Fibroblast of lung (primary cell): ENCODE results near the gene ZNF638. TPM values are rescaled to one million over a fixed set of nuclear protein-coding genes. Genes with fewer than 3 reads are reported as not detected.

Source experiments
- DNase-seq, 2 donors: peaks; one replicate each; pipeline versions ENCODE4 v3.0.0 to v3.0.0-alpha.2; 2010; ENCODE audit warnings: low read depth in 2 of 2
- H2AFZ ChIP-seq: 2 replicates; pipeline ENCODE4 v1.5.1; 2012; ENCODE audit warnings: low read length, control low read depth, inconsistent platforms
- H3K27ac ChIP-seq: 2 replicates; pipeline ENCODE4 v1.5.1; 2011; ENCODE audit warnings: low read length, control low read depth; ENCODE audit not compliant: insufficient read depth
- H3K27me3 ChIP-seq: 2 replicates; pipeline ENCODE4 v1.5.1; 2011; ENCODE audit warnings: mild to moderate bottlenecking, low read length; ENCODE audit not compliant: control insufficient read depth, insufficient read depth
- H3K36me3 ChIP-seq: 2 replicates; pipeline ENCODE4 v1.5.1; 2011; ENCODE audit warnings: low read length; ENCODE audit not compliant: control insufficient read depth, insufficient read depth
- H3K4me1 ChIP-seq: 2 replicates; pipeline ENCODE4 v1.5.1; 2011; ENCODE audit warnings: low read length; ENCODE audit not compliant: control insufficient read depth, insufficient read depth; ENCODE audit errors: extremely low read depth
- H3K4me2 ChIP-seq: 2 replicates; pipeline ENCODE4 v1.5.1; 2011; ENCODE audit warnings: low read length, control low read depth; ENCODE audit not compliant: insufficient read depth; ENCODE audit errors: extremely low read depth
- H3K4me3 ChIP-seq, 4 experiments: fragments of 200-600 bp in 1 of 4; sonication (generic) in 1 of 4; replicated peaks in 1 of 4; 2 replicates each; pipeline ENCODE4 v1.5.1; 2011 to 2016; ENCODE audit warnings: low read length in 4 of 4, low read depth in 3 of 4, mild to moderate bottlenecking in 3 of 4, control low read depth in 2 of 4, inconsistent platforms in 1 of 4, mixed read lengths in 1 of 4; ENCODE audit not compliant: insufficient read depth in 1 of 4; ENCODE audit errors: control extremely low read depth in 1 of 4
- H3K79me2 ChIP-seq: 2 replicates; pipeline ENCODE4 v1.5.1; 2012; ENCODE audit warnings: mild to moderate bottlenecking, low read length, inconsistent platforms; ENCODE audit not compliant: control insufficient read depth, insufficient read depth
- H3K9ac ChIP-seq: 2 replicates; pipeline ENCODE4 v1.5.1; 2011; ENCODE audit warnings: mild to moderate bottlenecking, low read length, control low read depth; ENCODE audit not compliant: insufficient read depth
- H3K9me3 ChIP-seq: 2 replicates; pipeline ENCODE4 v1.5.1; 2012; ENCODE audit warnings: low read depth, low read length; ENCODE audit not compliant: control insufficient read depth, insufficient read depth
- H4K20me1 ChIP-seq: 2 replicates; pipeline ENCODE4 v1.5.1; 2011; ENCODE audit warnings: low read length; ENCODE audit not compliant: control insufficient read depth, insufficient read depth; ENCODE audit errors: extremely low read depth
- CTCF ChIP-seq, 2 donors: IDR thresholded peaks in 1 of 2; conservative IDR thresholded peaks in 1 of 2; 1 replicate in 1 of 2; 2 replicates in 1 of 2; pipeline ENCODE4 v1.5.1; 2011 to 2012; ENCODE audit warnings: low read length in 2 of 2, control low read depth in 1 of 2, inconsistent platforms in 1 of 2, low read depth in 1 of 2, mild to moderate bottlenecking in 1 of 2
- EZH2 ChIP-seq: IDR thresholded peaks from 2 replicates; pipeline ENCODE4 v1.5.1; 2012; ENCODE audit warnings: low read length, control low read depth, mild to moderate bottlenecking; ENCODE audit errors: missing control alignments
- polyA plus RNA-seq, 2 donors: library from polyadenylated mRNA; depleted of rRNA in 1 of 2; stranded (reverse) in 1 of 2; unstranded in 1 of 2; fragments of >200 nt; gene quantifications; 2 replicates each; pipeline ENCODE4 v1.2.1, GENCODE V29; 2011 to 2012; ENCODE audit warnings: missing spikeins in 1 of 2
- total RNA-seq: library from RNA; depleted of rRNA; stranded (reverse); fragments of >200 nt; gene quantifications from 2 replicates; pipeline ENCODE4 v1.2.1, GENCODE V29; 2014

The ZNF638 gene
- total and polyA plus RNA-seq, 2 donors (not counting 1 experiment from before 2014, with no cell fraction given): 63.8 to 190 TPM

- no peak overlapping the region for H3K4me3 ChIP-seq
- H3K79me2 ChIP-seq: no peaks in the 10 kb centered on the region
- H4K20me1 ChIP-seq: no peaks in the 10 kb centered on the region
- no peak overlapping the region for H3K27ac ChIP-seq
- TF ChIP-seq CTCF (conservative IDR thresholded peaks at IDR 0.05 in 1 of 2, IDR thresholded peaks at IDR 0.05 in 1 of 2; ENCODE audit: low read depth in 1 of 2, low read length in 2 of 2) (no peak), EZH2 (no peak)
- no peaks in the 10 kb centered on the region for H3K27me3 ChIP-seq
- no peak overlapping the region for H3K4me2 ChIP-seq
- H2AFZ ChIP-seq: no peak overlapping the region
- no peaks in the 10 kb centered on the region for H3K9me3 ChIP-seq
- H3K9ac ChIP-seq: no peak overlapping the region
- no peaks in the 10 kb centered on the region for H3K4me1 ChIP-seq
- no peak for DNase-seq
- no peaks in the 10 kb centered on the region for H3K36me3 ChIP-seq
Measured at GRCh38 chr2:71323386-71323785, 8.2 kb upstream of the ZNF638 start.

GRCh38 chr2:71326968-71327367 lies 4.6 kb upstream of the ZNF638 start:
- Histone ChIP-seq H3K4me1 (no peaks in the 10 kb centered on the region), H2AFZ (no peak overlapping the region), H3K27ac (no peak overlapping the region), H3K36me3 (no peaks in the 10 kb centered on the region), H3K27me3 (no peaks in the 10 kb centered on the region), H3K9me3 (no peaks in the 10 kb centered on the region), H3K4me2 (no peak overlapping the region), H4K20me1 (no peaks in the 10 kb centered on the region), H3K79me2 (peaks cover 3% of the 10 kb centered on the region), H3K9ac (no peak overlapping the region), H3K4me3 (no peak overlapping the region)
- DNase-seq: no peak
- TF ChIP-seq EZH2: no peak
- TF ChIP-seq CTCF (conservative IDR thresholded peaks at IDR 0.05 in 1 of 2, IDR thresholded peaks at IDR 0.05 in 1 of 2; ENCODE audit: low read depth in 1 of 2, low read length in 2 of 2): no peak

GRCh38 chr2:71327916-71328315 lies 3.7 kb upstream of the ZNF638 start:
- no peaks in the 10 kb centered on the region for H3K4me1 ChIP-seq
- TF ChIP-seq CTCF (conservative IDR thresholded peaks at IDR 0.05 in 1 of 2, IDR thresholded peaks at IDR 0.05 in 1 of 2; ENCODE audit: low read depth in 1 of 2, low read length in 2 of 2) (no peak), EZH2 (no peak)
- H3K79me2 ChIP-seq: peaks cover 13% of the 10 kb centered on the region
- no peaks in the 10 kb centered on the region for H3K9me3 ChIP-seq
- H3K9ac ChIP-seq: no peak overlapping the region
- no peak for DNase-seq
- H3K4me2 ChIP-seq: no peak overlapping the region
- H3K4me3 ChIP-seq: no peak overlapping the region
- H3K27me3 ChIP-seq: no peaks in the 10 kb centered on the region
- no peak overlapping the region for H2AFZ ChIP-seq
- H3K36me3 ChIP-seq: no peaks in the 10 kb centered on the region
- no peaks in the 10 kb centered on the region for H4K20me1 ChIP-seq
- no peak overlapping the region for H3K27ac ChIP-seq
